T-helper 1 cell treated with Interleukin-12 subunit alpha and Interleukin-12 subunit beta and Interleukin-4 antibody, amounts not matched to agents 30 μg/mL and 1 μg/mL, for 36 hours (primary cell): ENCODE data around the gene RTP5.

ENCODE experiments used
- H3K27ac Mint-ChIP-seq: one replicate; pipeline ENCODE4 v1.8.0; 2021; ENCODE audit warnings: mild to moderate bottlenecking, mixed read lengths
- H3K27me3 Mint-ChIP-seq: one replicate; pipeline ENCODE4 v1.8.0; 2021; ENCODE audit warnings: low read depth, mixed read lengths
- H3K36me3 Mint-ChIP-seq: one replicate; pipeline ENCODE4 v1.8.0; 2021; ENCODE audit warnings: low read depth, mixed read lengths
- H3K4me1 Mint-ChIP-seq: one replicate; pipeline ENCODE4 v1.8.0; 2021; ENCODE audit warnings: low read depth, mixed read lengths
- H3K4me3 Mint-ChIP-seq: one replicate; pipeline ENCODE4 v1.8.0; 2021; ENCODE audit warnings: mild to moderate bottlenecking, moderate library complexity, mixed read lengths
- H3K9me3 Mint-ChIP-seq: one replicate; pipeline ENCODE4 v1.8.0; 2021; ENCODE audit warnings: mixed read lengths

RTP5 gene

GRCh38 chr2:241837197-241837965 lies 32.1 kb upstream of the RTP5 start:
- Mint-ChIP-seq H3K4me1 (peaks cover 10% of the 10 kb centered on the region), H3K27me3 (peaks cover 48% of the 10 kb centered on the region), H3K36me3 (no peaks in the 10 kb centered on the region), H3K4me3 (no peak overlapping the region), H3K9me3 (no peaks in the 10 kb centered on the region), H3K27ac (no peak overlapping the region)

GRCh38 chr2:241841181-241842066 lies 28.1 kb upstream of the RTP5 start:
- no peak overlapping the region for H3K4me3 Mint-ChIP-seq
- H3K4me1 Mint-ChIP-seq: peaks cover 24% of the 10 kb centered on the region
- peaks cover 28% of the 10 kb centered on the region for H3K27me3 Mint-ChIP-seq
- H3K36me3 Mint-ChIP-seq: peaks cover 2% of the 10 kb centered on the region
- H3K27ac Mint-ChIP-seq: no peak overlapping the region
- H3K9me3 Mint-ChIP-seq: no peaks in the 10 kb centered on the region

DNA sequence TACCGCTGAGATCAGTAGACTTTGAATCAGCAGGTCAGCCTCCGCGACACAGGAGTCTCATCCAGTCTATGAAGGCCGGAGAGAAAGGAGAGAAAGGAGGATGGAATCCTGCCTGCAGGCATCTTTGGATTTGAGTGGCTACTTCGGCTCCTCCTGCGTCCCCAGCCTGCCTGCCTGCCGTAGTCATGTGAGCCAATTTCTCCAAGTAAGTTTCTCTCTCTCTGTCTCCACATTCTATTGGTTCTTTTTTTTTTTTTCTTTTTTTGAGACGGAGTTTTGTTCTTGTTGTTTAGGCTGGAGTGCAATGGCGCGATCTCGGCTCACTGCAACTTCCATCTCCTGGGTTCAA lies 27.5 kb upstream of the RTP5 start:
- H3K4me1 Mint-ChIP-seq: peaks cover 26% of the 10 kb centered on the region
- H3K9me3 Mint-ChIP-seq: no peaks in the 10 kb centered on the region
- H3K27ac Mint-ChIP-seq: no peak overlapping the region

GRCh38 chr2:241842620-241843211 lies 26.8 kb upstream of the RTP5 start:
- peak overlapping the region; percentile 67 for H3K4me3 Mint-ChIP-seq
- peaks cover 2% of the 10 kb centered on the region for H3K36me3 Mint-ChIP-seq
- H3K4me1 Mint-ChIP-seq: peaks cover 26% of the 10 kb centered on the region
- peak overlapping the region; percentile 53 for H3K27ac Mint-ChIP-seq
- no peaks in the 10 kb centered on the region for H3K9me3 Mint-ChIP-seq
- peaks cover 15% of the 10 kb centered on the region for H3K27me3 Mint-ChIP-seq

More for the DNA sequence above, 27.5 kb upstream of the RTP5 start:
- Mint-ChIP-seq H3K27me3 (peaks cover 22% of the 10 kb centered on the region), H3K36me3 (peaks cover 2% of the 10 kb centered on the region), H3K4me3 (no peak overlapping the region)

DNA sequence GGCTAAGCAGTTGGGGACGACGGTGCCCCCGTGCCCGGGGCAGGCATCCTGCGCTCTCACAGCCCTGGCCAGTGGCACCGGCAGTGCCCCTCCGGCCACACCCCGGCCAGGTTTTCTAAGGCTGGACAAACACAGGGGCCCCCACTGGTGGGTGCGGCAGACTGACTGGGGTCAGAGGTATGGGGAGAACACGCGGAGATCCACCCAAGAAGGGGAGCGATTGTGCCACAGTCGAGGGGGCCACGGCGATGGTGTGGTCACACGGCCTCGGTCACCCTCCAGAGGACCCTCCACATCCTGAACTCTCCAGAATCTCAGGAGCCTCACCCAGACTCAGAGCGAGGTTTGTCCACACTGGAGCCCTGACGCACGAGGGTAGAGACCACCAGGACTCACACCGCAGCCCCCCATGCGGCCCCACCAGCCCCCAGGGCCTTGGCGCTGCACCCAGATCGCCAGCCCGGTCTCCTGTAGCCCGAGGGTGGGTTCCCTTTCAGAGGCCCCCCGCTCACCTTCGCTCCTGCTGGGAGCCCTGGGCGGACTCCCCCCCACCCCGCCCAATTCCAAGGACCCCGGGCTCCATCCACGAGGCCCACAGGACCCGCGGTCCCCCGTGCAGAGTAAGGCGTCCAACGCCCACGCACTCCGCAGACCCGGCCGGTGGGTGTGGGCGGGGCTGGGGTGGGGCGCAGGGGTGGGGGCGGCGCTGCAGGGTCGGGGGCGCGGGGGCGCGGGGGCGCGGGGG lies 26.0 kb upstream of the RTP5 start:
- peaks cover 26% of the 10 kb centered on the region for H3K4me1 Mint-ChIP-seq
- H3K27me3 Mint-ChIP-seq: peaks cover 8% of the 10 kb centered on the region
- no peaks in the 10 kb centered on the region for H3K9me3 Mint-ChIP-seq
- H3K27ac Mint-ChIP-seq: peak overlapping the region; percentile 53
- H3K36me3 Mint-ChIP-seq: peaks cover 2% of the 10 kb centered on the region
- H3K4me3 Mint-ChIP-seq: peak overlapping the region; percentile 67

- Mint-ChIP-seq H3K27me3 (peaks cover 5% of the 10 kb centered on the region), H3K36me3 (peaks cover 2% of the 10 kb centered on the region), H3K9me3 (no peaks in the 10 kb centered on the region), H3K27ac (peak overlapping the region; percentile 77), H3K4me1 (peaks cover 24% of the 10 kb centered on the region), H3K4me3 (peak overlapping the region; percentile 74)
These were observed 25.3 kb upstream of the RTP5 start for GRCh38 chr2:241844066-241844728.

DNA sequence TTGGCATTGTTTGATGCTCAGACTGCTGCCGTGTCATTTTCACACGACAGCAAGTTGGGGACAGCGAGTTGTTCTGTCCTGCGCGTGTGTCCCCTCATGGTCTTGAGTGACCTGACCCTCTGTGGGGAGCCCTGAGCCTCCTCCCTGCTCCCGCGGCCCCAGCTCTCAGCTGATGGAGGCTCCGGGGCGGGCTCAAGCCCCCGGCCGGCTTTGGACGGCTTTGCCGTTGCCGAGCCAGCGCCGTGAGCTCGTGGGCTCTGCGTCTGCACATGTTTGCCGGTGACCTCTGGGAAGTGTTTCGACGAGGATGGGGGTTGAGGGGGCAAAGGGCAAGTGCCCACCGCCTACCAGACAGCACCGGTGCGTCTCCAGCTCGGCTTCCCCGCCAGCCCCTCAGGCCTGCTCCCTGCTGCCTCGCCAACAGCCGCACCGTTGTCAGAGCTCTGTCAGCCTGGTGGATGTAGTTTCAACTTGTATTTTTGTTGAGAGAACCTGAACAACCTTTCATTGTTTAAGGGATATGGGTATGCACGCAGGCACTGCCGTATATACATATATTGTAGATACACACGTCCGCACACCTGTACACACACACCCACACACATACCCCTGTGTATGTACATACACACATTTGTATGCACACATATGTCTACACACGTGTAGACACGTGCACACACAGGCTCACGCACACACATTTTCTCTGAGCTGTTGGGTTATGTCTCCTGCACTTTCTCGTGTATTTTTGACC lies 24.5 kb upstream of the RTP5 start:
- no peak overlapping the region for H3K27ac Mint-ChIP-seq
- H3K9me3 Mint-ChIP-seq: no peaks in the 10 kb centered on the region
- peak overlapping the region; percentile 60 for H3K4me3 Mint-ChIP-seq
- peaks cover 23% of the 10 kb centered on the region for H3K4me1 Mint-ChIP-seq
- peaks cover 2% of the 10 kb centered on the region for H3K27me3 Mint-ChIP-seq
- peaks cover 2% of the 10 kb centered on the region for H3K36me3 Mint-ChIP-seq

- Mint-ChIP-seq H3K27ac (peak overlapping the region; percentile 80), H3K4me3 (peak overlapping the region; percentile 76), H3K27me3 (no peaks in the 10 kb centered on the region), H3K9me3 (no peaks in the 10 kb centered on the region), H3K36me3 (peaks cover 2% of the 10 kb centered on the region), H3K4me1 (peaks cover 22% of the 10 kb centered on the region)
These were observed 23.1 kb upstream of the RTP5 start for GRCh38 chr2:241846406-241846805.

DNA sequence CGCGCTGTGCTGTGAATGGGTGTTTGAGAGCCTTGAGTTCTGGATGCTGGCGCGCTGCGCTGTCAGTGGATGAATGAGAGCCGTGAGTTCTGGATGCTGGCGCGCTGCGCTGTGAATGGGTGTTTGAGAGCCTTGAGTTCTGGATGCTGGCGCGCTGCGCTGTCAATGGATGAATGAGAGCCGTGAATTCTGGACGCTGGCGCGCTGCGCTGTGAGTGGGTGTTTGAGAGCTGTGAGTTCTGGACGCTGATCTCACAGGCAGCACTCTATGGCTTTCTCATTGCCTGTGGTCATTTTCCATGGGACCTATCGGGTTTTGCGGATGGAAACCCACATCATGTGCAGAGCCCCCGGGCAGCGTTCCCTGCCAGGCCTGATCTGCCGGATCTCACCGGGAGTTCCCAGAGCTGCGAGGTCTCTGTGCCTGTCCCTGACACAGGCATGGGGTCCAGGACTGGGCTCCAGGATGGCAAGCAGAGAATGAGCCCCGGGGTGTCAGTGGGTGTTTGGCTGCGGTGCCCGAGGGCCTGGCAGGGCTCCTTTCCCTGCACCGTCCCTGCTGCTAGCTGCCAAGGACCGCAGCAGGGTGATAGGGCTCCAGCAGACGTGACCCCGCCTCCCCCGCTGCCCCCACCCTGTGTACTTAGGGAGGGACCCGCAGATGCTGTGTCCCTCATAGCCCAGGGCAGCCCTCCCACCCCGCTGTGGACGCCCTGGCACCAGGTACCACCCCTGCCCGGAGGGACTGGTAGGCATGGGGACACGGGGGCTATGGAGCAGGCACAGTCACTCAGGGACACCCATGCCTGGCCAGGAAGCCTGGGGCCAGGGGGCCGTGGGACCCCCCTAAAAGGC lies 20.5 kb upstream of the RTP5 start:
- Mint-ChIP-seq H3K27ac (no peak overlapping the region), H3K4me1 (peaks cover 14% of the 10 kb centered on the region), H3K27me3 (no peaks in the 10 kb centered on the region), H3K4me3 (no peak overlapping the region), H3K36me3 (peaks cover 2% of the 10 kb centered on the region), H3K9me3 (no peaks in the 10 kb centered on the region)

- H3K4me3 Mint-ChIP-seq: no peak overlapping the region
- no peaks in the 10 kb centered on the region for H3K9me3 Mint-ChIP-seq
- no peaks in the 10 kb centered on the region for H3K27me3 Mint-ChIP-seq
- no peak overlapping the region for H3K27ac Mint-ChIP-seq
- peaks cover 2% of the 10 kb centered on the region for H3K36me3 Mint-ChIP-seq
- H3K4me1 Mint-ChIP-seq: peaks cover 12% of the 10 kb centered on the region
These were observed 19.6 kb upstream of the RTP5 start for GRCh38 chr2:241849616-241850543.

DNA sequence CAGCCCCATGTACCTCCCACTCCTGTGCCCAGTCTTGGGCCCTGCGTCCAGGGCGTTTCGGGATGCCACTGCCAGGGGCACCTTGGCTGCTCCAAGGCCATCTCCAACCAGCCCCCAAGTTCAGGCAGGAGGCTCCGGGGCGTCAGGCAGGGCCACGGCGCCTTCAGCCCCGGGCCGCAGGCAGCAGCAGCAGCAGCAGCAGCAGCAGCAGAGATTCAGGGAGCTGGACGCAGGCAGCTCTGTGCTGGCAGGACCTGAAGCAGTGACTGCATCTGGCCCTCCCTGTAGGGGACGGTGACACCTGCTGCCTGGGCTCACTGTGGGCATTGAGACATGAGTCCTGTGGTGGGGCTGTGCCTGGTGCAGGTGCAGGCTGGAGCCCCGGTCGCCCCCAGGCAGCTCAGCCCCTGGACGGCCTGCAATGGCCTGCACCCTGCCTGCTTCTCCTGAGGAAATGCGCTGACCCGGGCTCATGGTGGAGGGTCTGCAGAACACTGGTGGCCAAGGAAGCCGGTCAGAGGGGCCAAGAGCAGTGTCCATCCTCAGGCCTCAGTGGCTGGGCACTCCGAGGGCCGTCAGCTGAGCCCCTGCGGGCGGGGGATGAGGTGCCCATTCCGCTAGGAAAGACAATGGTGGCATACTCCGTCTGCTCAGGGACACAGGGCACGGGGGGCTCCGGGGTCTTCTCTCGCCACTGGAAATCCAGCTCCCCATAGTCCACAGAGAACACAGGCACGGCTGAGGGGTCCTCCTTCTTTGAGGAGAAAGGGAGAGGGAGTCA lies 18.8 kb upstream of the RTP5 start:
- no peak overlapping the region for H3K4me3 Mint-ChIP-seq

More for the DNA sequence above, 18.8 kb upstream of the RTP5 start:
- Mint-ChIP-seq H3K27me3 (no peaks in the 10 kb centered on the region), H3K4me1 (peaks cover 8% of the 10 kb centered on the region), H3K9me3 (no peaks in the 10 kb centered on the region), H3K27ac (no peak overlapping the region), H3K36me3 (peaks cover 2% of the 10 kb centered on the region)
